Measurements from ENCODE around the gene FBH1.
"Not testable (repeated sequence)": the region's sequence is repeated elsewhere in the genome, so short reads cannot be mapped to it uniquely, and the experiment has no call there.

Gene FBH1

GRCh38 chr10:5942474-5942873, 52.4 kb downstream of the FBH1 start:
- FAIRE-seq = no peak

GRCh38 chr10:5943536-5943935, 53.5 kb downstream of the FBH1 start:
- FAIRE-seq = no peak

- FAIRE-seq = no peak
Measured at GRCh38 chr10:5944389-5945189, 54.5 kb downstream of the FBH1 start.

GRCh38 chr10:5945190-5945509, 55.1 kb downstream of the FBH1 start:
- no peak for FAIRE-seq

- no peak for FAIRE-seq
Measured at GRCh38 chr10:5945561-5946418, 55.7 kb downstream of the FBH1 start.

GRCh38 chr10:5946419-5946775, 56.4 kb downstream of the FBH1 start:
- FAIRE-seq = not testable (repeated sequence)

GRCh38 chr10:5946786-5947185, 56.7 kb downstream of the FBH1 start:
- no peak for FAIRE-seq

- no peak for FAIRE-seq
Measured at GRCh38 chr10:5947471-5948207, 57.6 kb downstream of the FBH1 start.

GRCh38 chr10:5948208-5948585, 58.2 kb downstream of the FBH1 start:
- FAIRE-seq = no peak

GRCh38 chr10:5949009-5949759, 59.1 kb downstream of the FBH1 start:
- no peak for FAIRE-seq

GRCh38 chr10:5951167-5951711, 61.2 kb downstream of the FBH1 start:
- FAIRE-seq = no peak

GRCh38 chr10:5951721-5952407, 61.8 kb downstream of the FBH1 start:
- FAIRE-seq = no peak

- no peak for FAIRE-seq
Measured at GRCh38 chr10:5952731-5953385, 62.8 kb downstream of the FBH1 start.

- no peak for FAIRE-seq
Measured at GRCh38 chr10:5953676-5954075, 63.6 kb downstream of the FBH1 start.

GRCh38 chr10:5956146-5956936, 66.3 kb downstream of the FBH1 start:
- no peak for FAIRE-seq

- no peak for FAIRE-seq
Measured at GRCh38 chr10:5958077-5958476, 68.0 kb downstream of the FBH1 start.

- no peak for FAIRE-seq
Measured at GRCh38 chr10:5958675-5959074, 68.6 kb downstream of the FBH1 start.

GRCh38 chr10:5959142-5959541, 69.1 kb downstream of the FBH1 start:
- FAIRE-seq = no peak

GRCh38 chr10:5959581-5960069, 69.6 kb downstream of the FBH1 start:
- no peak for FAIRE-seq

All from TTC549 (cell line).